HepG2 (cell line): ENCODE measurements around the gene PDSS2. TPM values are rescaled to one million over a fixed set of nuclear protein-coding genes. Genes with fewer than 3 reads are reported as not detected.

Experiments used
- BORCS8-MEF2B ChIP-seq: sonication (generic); formaldehyde crosslinking; IDR thresholded peaks from 2 replicates; pipeline ENCODE4 v1.8.0; 2022; ENCODE audit warnings: mild to moderate bottlenecking, missing genetic modification reagents
- FOXM1 ChIP-seq: sonication (generic); formaldehyde crosslinking; IDR thresholded peaks from 2 replicates; pipeline ENCODE4 v1.5.0; 2020; ENCODE audit warnings: missing genetic modification reagents
- WIZ ChIP-seq: sonication (generic); formaldehyde crosslinking; IDR thresholded peaks from 2 replicates; pipeline ENCODE4 v1.5.1; 2020; ENCODE audit warnings: mild to moderate bottlenecking, missing genetic modification reagents
- ZNF136 ChIP-seq: sonication (generic); formaldehyde crosslinking; IDR thresholded peaks from 2 replicates; pipeline ENCODE4 v1.8.1; 2022; ENCODE audit warnings: low read depth, mild to moderate bottlenecking, moderate library complexity, missing genetic modification reagents
- ZNF460 ChIP-seq: sonication (generic); formaldehyde crosslinking; IDR thresholded peaks from 2 replicates; pipeline ENCODE4 v1.5.1; 2020; ENCODE audit warnings: missing genetic modification reagents, mild to moderate bottlenecking, borderline replicate concordance
- polyA plus RNA-seq, 8 experiments: library from polyadenylated mRNA; depleted of rRNA in 3 of 8; stranded (reverse) in 7 of 8; unstranded in 1 of 8; fragments of >200 nt; fragmentation: Illumina TruSeq in 4 of 8; extraction: Trizol in 4 of 8; gene quantifications; 2 replicates each; pipeline versions ENCODE4 v1.2.1 to v1.2.3, GENCODE V29; 2011 to 2016; ENCODE audit warnings: low read depth in 4 of 8, missing spikeins in 1 of 8, mixed read lengths in 1 of 8; ENCODE audit not compliant: insufficient read depth in 1 of 8
- total RNA-seq, 5 experiments: library from RNA; depleted of rRNA; stranded (reverse); fragments of >200 nt; fragmentation: Illumina TruSeq; extraction: Trizol; gene quantifications; 2 replicates each; pipeline ENCODE4 v1.2.3, GENCODE V29; 2016; ENCODE audit warnings: low read depth in 1 of 5
- TF ChIP-seq, protein P1 (sequence below): sonication (generic); formaldehyde crosslinking; IDR thresholded peaks from 2 replicates; pipeline ENCODE4 v1.4.0; 2020; ENCODE audit warnings: missing genetic modification reagents, borderline replicate concordance
- TF ChIP-seq, protein P2 (sequence below): sonication (generic); formaldehyde crosslinking; IDR thresholded peaks from 2 replicates; pipeline ENCODE4 v1.4.0; 2020; ENCODE audit warnings: missing genetic modification reagents, borderline replicate concordance
- TF ChIP-seq, protein P3 (sequence below): sonication (generic); formaldehyde crosslinking; IDR thresholded peaks from 2 replicates; pipeline ENCODE4 v1.4.0; 2020; ENCODE audit warnings: missing genetic modification reagents
- TF ChIP-seq, protein P4 (sequence below): IDR thresholded peaks from 2 replicates; pipeline ENCODE4 v1.6.1; 2016; ENCODE audit warnings: missing biosample characterization, missing genetic modification reagents, low read depth

Gene PDSS2
- total and polyA plus RNA-seq, 2 of the 13 experiments (the other 11 are each of a cell fraction or from before 2014, with no cell fraction given): 16.2 to 17.0 TPM

DNA sequence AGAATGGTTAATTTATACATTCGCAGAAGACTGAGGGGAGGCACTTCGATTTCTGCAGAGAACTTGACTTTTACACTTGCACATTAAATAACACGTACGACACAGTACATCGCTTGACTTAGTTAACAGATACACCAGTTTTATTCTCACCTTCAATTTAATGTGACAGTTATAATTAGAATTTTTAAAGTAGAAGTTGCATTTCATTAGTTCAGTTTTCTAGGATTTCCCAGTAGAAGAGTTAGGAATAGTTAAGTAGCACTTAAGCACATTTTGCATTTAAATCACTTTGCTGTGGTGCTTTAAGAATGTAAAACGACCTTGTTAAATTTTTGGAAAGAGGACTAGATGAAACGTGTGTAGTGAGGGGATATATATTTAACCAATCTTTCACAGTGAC is 342.4 kb downstream of the PDSS2 start (continued):
- TF ChIP-seq, protein P1, sequence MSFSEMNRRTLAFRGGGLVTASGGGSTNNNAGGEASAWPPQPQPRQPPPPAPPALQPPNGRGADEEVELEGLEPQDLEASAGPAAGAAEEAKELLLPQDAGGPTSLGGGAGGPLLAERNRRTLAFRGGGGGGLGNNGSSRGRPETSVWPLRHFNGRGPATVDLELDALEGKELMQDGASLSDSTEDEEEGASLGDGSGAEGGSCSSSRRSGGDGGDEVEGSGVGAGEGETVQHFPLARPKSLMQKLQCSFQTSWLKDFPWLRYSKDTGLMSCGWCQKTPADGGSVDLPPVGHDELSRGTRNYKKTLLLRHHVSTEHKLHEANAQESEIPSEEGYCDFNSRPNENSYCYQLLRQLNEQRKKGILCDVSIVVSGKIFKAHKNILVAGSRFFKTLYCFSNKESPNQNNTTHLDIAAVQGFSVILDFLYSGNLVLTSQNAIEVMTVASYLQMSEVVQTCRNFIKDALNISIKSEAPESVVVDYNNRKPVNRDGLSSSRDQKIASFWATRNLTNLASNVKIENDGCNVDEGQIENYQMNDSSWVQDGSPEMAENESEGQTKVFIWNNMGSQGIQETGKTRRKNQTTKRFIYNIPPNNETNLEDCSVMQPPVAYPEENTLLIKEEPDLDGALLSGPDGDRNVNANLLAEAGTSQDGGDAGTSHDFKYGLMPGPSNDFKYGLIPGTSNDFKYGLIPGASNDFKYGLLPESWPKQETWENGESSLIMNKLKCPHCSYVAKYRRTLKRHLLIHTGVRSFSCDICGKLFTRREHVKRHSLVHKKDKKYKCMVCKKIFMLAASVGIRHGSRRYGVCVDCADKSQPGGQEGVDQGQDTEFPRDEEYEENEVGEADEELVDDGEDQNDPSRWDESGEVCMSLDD (CRISPR knock-in tag): no peak
- TF ChIP-seq BORCS8-MEF2B (no peak), WIZ (CRISPR knock-in tag) (no peak), ZNF460 (no peak), ZNF136 (CRISPR knock-in tag) (no peak), FOXM1 (CRISPR knock-in tag) (no peak)
- TF ChIP-seq, protein P2, sequence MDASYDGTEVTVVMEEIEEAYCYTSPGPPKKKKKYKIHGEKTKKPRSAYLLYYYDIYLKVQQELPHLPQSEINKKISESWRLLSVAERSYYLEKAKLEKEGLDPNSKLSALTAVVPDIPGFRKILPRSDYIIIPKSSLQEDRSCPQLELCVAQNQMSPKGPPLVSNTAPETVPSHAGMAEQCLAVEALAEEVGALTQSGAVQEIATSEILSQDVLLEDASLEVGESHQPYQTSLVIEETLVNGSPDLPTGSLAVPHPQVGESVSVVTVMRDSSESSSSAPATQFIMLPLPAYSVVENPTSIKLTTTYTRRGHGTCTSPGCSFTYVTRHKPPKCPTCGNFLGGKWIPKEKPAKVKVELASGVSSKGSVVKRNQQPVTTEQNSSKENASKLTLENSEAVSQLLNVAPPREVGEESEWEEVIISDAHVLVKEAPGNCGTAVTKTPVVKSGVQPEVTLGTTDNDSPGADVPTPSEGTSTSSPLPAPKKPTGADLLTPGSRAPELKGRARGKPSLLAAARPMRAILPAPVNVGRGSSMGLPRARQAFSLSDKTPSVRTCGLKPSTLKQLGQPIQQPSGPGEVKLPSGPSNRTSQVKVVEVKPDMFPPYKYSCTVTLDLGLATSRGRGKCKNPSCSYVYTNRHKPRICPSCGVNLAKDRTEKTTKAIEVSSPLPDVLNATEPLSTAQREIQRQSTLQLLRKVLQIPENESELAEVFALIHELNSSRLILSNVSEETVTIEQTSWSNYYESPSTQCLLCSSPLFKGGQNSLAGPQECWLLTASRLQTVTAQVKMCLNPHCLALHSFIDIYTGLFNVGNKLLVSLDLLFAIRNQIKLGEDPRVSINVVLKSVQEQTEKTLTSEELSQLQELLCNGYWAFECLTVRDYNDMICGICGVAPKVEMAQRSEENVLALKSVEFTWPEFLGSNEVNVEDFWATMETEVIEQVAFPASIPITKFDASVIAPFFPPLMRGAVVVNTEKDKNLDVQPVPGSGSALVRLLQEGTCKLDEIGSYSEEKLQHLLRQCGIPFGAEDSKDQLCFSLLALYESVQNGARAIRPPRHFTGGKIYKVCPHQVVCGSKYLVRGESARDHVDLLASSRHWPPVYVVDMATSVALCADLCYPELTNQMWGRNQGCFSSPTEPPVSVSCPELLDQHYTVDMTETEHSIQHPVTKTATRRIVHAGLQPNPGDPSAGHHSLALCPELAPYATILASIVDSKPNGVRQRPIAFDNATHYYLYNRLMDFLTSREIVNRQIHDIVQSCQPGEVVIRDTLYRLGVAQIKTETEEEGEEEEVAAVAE (CRISPR knock-in tag): no peak
- TF ChIP-seq, protein P3, sequence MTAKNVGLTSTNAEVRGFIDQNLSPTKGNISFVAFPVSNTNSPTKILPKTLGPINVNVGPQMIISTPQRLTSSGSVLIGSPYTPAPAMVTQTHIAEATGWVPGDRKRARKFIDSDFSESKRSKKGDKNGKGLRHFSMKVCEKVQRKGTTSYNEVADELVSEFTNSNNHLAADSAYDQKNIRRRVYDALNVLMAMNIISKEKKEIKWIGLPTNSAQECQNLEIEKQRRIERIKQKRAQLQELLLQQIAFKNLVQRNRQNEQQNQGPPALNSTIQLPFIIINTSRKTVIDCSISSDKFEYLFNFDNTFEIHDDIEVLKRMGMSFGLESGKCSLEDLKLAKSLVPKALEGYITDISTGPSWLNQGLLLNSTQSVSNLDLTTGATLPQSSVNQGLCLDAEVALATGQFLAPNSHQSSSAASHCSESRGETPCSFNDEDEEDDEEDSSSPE (CRISPR knock-in tag): no peak
- TF ChIP-seq, protein P4, sequence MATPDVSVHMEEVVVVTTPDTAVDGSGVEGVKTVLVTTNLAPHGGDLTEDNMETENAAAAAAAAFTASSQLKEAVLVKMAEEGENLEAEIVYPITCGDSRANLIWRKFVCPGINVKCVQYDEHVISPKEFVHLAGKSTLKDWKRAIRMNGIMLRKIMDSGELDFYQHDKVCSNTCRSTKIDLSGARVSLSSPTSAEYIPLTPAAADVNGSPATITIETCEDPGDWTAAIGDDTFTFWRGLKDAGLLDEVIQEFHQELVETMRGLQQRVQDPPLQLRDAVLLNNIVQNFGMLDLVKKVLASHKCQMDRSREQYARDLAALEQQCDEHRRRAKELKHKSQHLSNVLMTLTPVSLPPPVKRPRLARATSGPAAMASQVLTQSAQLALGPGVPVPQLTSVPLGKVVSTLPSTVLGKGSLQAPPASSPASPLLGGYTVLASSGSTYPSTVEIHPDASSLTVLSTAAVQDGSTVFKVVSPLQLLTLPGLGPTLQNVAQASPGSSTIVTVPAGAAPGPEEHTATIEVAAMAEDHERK (CRISPR knock-in tag): no peak
